Ishikawa (cell line): ENCODE measurements around the gene GPX1.

ENCODE experiments used
- CEBPB ChIP-seq: IDR thresholded peaks from 2 replicates; pipeline ENCODE4 v1.6.1; 2012
- CREB1 ChIP-seq: IDR thresholded peaks from 2 replicates; pipeline ENCODE4 v1.6.1; 2012; ENCODE audit warnings: low read depth
- EGR1 ChIP-seq: IDR thresholded peaks from 2 replicates; pipeline ENCODE4 v1.6.1; 2012
- EP300 ChIP-seq: IDR thresholded peaks from 2 replicates; pipeline ENCODE4 v1.6.1; 2012; ENCODE audit warnings: borderline replicate concordance
- FOXM1 ChIP-seq: IDR thresholded peaks from 2 replicates; pipeline ENCODE4 v1.6.1; 2012; ENCODE audit warnings: low read depth, borderline replicate concordance
- NFIC ChIP-seq: IDR thresholded peaks from 2 replicates; pipeline ENCODE4 v1.6.1; 2012
- RAD21 ChIP-seq: IDR thresholded peaks from 2 replicates; pipeline ENCODE4 v1.6.1; 2012; ENCODE audit warnings: low read depth
- TAF1 ChIP-seq: IDR thresholded peaks from 2 replicates; pipeline ENCODE4 v1.6.1; 2012; ENCODE audit warnings: low read depth, mild to moderate bottlenecking
- TCF12 ChIP-seq: IDR thresholded peaks from 2 replicates; pipeline ENCODE4 v1.6.1; 2012; ENCODE audit warnings: low read depth
- TEAD4 ChIP-seq: IDR thresholded peaks from 2 replicates; pipeline ENCODE4 v1.6.1; 2012
- YY1 ChIP-seq: IDR thresholded peaks from 2 replicates; pipeline ENCODE4 v1.6.1; 2012; ENCODE audit warnings: low read depth
- ZBTB7A ChIP-seq: IDR thresholded peaks from 2 replicates; pipeline ENCODE4 v1.6.1; 2012; ENCODE audit warnings: low read depth
- TF ChIP-seq, protein P1 (sequence below): IDR thresholded peaks from 2 replicates; pipeline ENCODE4 v1.6.1; 2012; ENCODE audit warnings: low read depth, mild to moderate bottlenecking
- TF ChIP-seq, protein P2 (sequence below): IDR thresholded peaks from 2 replicates; pipeline ENCODE4 v1.6.1; 2012

DNA sequence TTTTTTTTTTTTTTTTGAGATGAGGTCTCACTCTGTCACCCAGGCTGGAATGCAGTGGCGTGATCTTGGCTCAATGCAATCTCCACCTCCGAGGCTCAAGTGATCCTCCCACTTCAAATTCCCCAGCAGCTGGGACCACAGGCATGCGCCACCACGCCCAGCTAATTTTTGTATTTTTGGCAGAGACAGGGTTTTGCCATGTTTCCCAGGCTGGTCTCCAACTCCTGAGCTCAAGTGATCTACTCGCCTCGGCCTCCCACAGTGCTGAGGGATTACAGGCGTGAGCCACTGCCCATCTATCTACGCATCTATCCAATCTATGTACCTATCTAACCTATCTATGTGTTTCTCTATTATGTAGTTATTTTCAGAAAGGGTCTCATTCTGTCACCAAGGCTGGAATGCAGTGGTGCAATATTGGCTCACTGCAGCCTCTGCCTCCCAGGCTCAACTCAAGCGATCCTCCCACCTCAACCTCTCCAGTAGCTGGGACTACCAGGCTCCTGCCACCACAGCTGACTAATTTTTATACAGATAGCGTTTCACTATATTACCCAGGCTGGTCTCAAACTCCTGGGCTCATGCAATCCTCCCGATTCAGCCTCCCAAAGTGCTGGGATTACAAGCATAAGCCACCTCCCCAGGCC is 20.2 kb upstream of the GPX1 start:
- TF ChIP-seq EP300 (no peak), FOXM1 (no peak), CEBPB (no peak), CREB1 (no peak), TAF1 (no peak), YY1 (no peak), RAD21 (no peak), EGR1 (no peak), ZBTB7A (no peak), TEAD4 (no peak), NFIC (no peak), TCF12 (no peak)
- TF ChIP-seq, protein P1, sequence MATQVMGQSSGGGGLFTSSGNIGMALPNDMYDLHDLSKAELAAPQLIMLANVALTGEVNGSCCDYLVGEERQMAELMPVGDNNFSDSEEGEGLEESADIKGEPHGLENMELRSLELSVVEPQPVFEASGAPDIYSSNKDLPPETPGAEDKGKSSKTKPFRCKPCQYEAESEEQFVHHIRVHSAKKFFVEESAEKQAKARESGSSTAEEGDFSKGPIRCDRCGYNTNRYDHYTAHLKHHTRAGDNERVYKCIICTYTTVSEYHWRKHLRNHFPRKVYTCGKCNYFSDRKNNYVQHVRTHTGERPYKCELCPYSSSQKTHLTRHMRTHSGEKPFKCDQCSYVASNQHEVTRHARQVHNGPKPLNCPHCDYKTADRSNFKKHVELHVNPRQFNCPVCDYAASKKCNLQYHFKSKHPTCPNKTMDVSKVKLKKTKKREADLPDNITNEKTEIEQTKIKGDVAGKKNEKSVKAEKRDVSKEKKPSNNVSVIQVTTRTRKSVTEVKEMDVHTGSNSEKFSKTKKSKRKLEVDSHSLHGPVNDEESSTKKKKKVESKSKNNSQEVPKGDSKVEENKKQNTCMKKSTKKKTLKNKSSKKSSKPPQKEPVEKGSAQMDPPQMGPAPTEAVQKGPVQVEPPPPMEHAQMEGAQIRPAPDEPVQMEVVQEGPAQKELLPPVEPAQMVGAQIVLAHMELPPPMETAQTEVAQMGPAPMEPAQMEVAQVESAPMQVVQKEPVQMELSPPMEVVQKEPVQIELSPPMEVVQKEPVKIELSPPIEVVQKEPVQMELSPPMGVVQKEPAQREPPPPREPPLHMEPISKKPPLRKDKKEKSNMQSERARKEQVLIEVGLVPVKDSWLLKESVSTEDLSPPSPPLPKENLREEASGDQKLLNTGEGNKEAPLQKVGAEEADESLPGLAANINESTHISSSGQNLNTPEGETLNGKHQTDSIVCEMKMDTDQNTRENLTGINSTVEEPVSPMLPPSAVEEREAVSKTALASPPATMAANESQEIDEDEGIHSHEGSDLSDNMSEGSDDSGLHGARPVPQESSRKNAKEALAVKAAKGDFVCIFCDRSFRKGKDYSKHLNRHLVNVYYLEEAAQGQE: no peak
- TF ChIP-seq, protein P2, sequence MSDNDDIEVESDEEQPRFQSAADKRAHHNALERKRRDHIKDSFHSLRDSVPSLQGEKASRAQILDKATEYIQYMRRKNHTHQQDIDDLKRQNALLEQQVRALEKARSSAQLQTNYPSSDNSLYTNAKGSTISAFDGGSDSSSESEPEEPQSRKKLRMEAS: no peak
